ENCODE measurements around the gene UAP1L1. TPM values are rescaled to one million over a fixed set of nuclear protein-coding genes. Genes with fewer than 3 reads are reported as not detected.

The UAP1L1 gene
- total and polyA plus RNA-seq, 2 of the 8 experiments (the other 6 are each of a cell fraction or from before 2014, with no cell fraction given) = 2.0 to 5.4 TPM

GRCh38 chr9:137037483-137037882 lies 39.8 kb upstream of the UAP1L1 start (continued):
- TF ChIP-seq, protein P1, sequence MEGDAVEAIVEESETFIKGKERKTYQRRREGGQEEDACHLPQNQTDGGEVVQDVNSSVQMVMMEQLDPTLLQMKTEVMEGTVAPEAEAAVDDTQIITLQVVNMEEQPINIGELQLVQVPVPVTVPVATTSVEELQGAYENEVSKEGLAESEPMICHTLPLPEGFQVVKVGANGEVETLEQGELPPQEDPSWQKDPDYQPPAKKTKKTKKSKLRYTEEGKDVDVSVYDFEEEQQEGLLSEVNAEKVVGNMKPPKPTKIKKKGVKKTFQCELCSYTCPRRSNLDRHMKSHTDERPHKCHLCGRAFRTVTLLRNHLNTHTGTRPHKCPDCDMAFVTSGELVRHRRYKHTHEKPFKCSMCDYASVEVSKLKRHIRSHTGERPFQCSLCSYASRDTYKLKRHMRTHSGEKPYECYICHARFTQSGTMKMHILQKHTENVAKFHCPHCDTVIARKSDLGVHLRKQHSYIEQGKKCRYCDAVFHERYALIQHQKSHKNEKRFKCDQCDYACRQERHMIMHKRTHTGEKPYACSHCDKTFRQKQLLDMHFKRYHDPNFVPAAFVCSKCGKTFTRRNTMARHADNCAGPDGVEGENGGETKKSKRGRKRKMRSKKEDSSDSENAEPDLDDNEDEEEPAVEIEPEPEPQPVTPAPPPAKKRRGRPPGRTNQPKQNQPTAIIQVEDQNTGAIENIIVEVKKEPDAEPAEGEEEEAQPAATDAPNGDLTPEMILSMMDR (IDR thresholded peaks at IDR 0.05; ENCODE audit: control extremely low read depth in 1 of 3, insufficient read depth in 1 of 3, low read depth in 1 of 3, low read length in 3 of 3) = no peak
- no peak for TF ChIP-seq CBX5 (IDR thresholded peaks at IDR 0.05; ENCODE audit: low read depth, low read length)
- TF ChIP-seq SP2 (IDR thresholded peaks at IDR 0.05; ENCODE audit: low read length) = no peak
